ENCODE data around the gene AKT3.

The AKT3 gene

GRCh38 chr1:243725075-243725474 lies 125.0 kb downstream of the AKT3 start:
- no peak overlapping the region for H3K4me3 ChIP-seq (ENCODE audit: low read depth, low read length)
- TF ChIP-seq, protein P1, sequence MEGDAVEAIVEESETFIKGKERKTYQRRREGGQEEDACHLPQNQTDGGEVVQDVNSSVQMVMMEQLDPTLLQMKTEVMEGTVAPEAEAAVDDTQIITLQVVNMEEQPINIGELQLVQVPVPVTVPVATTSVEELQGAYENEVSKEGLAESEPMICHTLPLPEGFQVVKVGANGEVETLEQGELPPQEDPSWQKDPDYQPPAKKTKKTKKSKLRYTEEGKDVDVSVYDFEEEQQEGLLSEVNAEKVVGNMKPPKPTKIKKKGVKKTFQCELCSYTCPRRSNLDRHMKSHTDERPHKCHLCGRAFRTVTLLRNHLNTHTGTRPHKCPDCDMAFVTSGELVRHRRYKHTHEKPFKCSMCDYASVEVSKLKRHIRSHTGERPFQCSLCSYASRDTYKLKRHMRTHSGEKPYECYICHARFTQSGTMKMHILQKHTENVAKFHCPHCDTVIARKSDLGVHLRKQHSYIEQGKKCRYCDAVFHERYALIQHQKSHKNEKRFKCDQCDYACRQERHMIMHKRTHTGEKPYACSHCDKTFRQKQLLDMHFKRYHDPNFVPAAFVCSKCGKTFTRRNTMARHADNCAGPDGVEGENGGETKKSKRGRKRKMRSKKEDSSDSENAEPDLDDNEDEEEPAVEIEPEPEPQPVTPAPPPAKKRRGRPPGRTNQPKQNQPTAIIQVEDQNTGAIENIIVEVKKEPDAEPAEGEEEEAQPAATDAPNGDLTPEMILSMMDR (IDR thresholded peaks at IDR 0.05; ENCODE audit: insufficient read depth, low read depth, low read length, missing control alignments) = no peak
- peak; percentile 9 for DNase-seq (ENCODE audit: low read depth)

DNA sequence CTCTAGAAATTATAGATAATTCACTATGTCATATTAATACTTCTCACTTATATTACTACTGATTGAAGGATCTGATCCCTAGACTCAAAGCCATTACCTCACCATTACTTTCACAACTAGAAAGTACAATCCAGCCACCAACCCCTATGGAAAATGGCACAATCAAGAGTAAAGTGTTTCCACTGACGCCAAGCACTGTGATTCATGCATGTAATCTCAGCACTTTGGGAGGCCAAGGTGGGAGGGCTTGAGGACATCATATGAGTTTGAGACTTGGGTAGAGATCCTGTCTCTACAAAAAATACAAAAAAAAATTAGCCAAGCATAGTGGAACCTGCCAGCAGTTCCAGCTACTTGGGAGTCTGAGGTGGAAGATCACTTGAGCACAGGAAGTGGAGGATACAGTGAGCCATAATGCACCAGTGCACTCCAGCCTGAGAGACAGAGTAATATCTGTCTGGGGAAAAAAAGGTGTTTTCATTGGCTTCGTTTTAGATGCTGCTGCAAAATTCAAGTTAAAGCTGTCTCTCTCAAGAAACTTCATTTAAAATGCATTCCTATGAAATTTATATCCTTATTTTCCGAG lies 126.5 kb downstream of the AKT3 start:
- DNase-seq (ENCODE audit: low read depth) = no peak
- H3K4me3 ChIP-seq (ENCODE audit: low read depth, low read length) = no peak overlapping the region

DNA sequence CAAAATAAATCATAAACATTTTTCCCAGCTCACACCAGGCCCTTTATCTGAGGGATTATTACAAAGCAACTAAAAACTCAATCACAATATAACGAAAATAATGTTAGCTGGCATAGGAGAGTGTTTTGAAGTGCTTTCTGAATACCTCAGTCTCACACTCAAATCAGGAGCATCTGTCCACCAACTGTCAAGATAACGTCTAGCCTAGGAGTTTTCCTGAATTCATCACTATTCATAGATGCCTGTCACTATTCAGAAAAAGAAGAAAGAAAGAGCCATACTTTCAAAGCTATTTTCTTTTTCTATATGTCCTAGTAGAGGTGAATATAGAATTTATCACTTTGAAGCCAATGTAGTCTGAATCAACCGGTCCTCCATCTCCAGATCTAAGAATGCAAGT lies 127.0 kb downstream of the AKT3 start:
- no peak overlapping the region for H3K4me3 ChIP-seq (ENCODE audit: low read depth, low read length)
- TF ChIP-seq, protein P1 (IDR thresholded peaks at IDR 0.05; ENCODE audit: insufficient read depth, low read depth, low read length, missing control alignments) = no peak
- DNase-seq (ENCODE audit: low read depth) = no peak

More for the DNA sequence above, 126.5 kb downstream of the AKT3 start:
- TF ChIP-seq, protein P1 (IDR thresholded peaks at IDR 0.05; ENCODE audit: insufficient read depth, low read depth, low read length, missing control alignments) = no peak

GRCh38 chr1:243719476-243719875 lies 130.6 kb downstream of the AKT3 start:
- TF ChIP-seq, protein P1 (IDR thresholded peaks at IDR 0.05; ENCODE audit: insufficient read depth, low read depth, low read length, missing control alignments) = no peak
- no peak for DNase-seq (ENCODE audit: low read depth)
- H3K4me3 ChIP-seq (ENCODE audit: low read depth, low read length) = no peak overlapping the region

DNA sequence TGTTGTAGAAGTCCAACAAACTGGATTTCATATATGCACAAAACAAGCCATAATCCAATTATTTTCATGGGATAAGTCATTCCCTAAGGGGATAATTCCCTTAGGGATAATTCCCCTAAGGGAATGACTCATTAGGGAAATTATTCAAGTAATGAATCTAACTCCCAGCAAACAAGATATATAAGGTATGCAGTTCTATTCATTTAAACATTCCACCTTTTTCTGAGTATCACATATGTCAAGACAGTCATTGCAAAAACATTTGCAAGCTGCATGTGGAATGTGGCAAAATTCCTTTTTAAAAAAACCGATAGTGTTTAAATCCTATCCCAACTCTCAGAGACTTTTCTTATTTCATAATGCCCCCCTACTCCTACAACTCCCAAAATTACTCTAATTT lies 131.2 kb downstream of the AKT3 start:
- TF ChIP-seq, protein P1 (IDR thresholded peaks at IDR 0.05; ENCODE audit: insufficient read depth, low read depth, low read length, missing control alignments) = no peak
- H3K4me3 ChIP-seq (ENCODE audit: low read depth, low read length) = no peak overlapping the region
- DNase-seq (ENCODE audit: low read depth) = no peak

DNA sequence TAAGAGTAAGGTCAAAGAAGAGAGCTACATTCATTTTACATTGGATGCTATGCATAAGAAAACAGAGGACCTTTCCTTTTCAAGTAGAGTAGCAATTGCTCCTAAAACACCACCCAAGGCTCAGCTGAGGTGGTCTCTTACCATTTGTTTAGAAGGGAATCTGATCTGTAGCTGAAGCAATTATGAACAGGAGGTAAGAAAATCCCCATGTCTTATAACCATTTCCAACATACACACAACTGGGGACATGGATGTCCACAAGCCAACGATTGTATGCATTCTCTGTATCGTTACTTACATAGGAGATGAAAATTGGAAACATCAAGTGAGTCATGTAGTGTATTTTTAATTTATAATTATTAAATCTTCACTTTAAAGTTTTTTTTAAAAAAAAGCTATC lies 132.0 kb downstream of the AKT3 start:
- TF ChIP-seq, protein P1 (IDR thresholded peaks at IDR 0.05; ENCODE audit: insufficient read depth, low read depth, low read length, missing control alignments) = no peak
- no peak for DNase-seq (ENCODE audit: low read depth)

DNA sequence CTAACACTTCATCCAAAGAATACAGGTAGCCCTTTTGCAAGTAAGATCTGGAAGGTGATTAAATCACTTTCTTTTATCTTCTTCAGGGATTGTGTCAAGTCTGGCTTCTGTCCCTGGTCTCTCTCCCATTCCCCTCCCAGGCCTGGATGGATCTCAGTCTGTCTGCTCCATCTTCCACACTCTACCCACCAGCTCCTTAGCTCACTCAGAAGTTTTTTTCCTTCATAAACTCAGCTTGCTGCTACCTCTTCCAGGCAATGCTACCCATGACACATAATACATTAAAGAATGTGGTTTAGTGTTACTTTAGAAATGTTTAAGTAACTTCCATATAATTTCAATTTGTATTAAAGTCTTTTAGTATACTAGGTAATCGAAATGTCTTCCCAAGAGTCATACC lies 133.1 kb downstream of the AKT3 start:
- H3K4me3 ChIP-seq (ENCODE audit: low read depth, low read length) = no peak overlapping the region
- TF ChIP-seq, protein P1 (IDR thresholded peaks at IDR 0.05; ENCODE audit: insufficient read depth, low read depth, low read length, missing control alignments) = no peak
- no peak for DNase-seq (ENCODE audit: low read depth)

More for the DNA sequence above, 132.0 kb downstream of the AKT3 start:
- no peak overlapping the region for H3K4me3 ChIP-seq (ENCODE audit: low read depth, low read length)
